Prostate gland (tissue), 2 donors: ENCODE results near the gene SYT14. TPM values are rescaled to one million over a fixed set of nuclear protein-coding genes. Genes with fewer than 3 reads are reported as not detected.

Source experiments
- DNase-seq: peaks from one replicate; pipeline ENCODE4 v3.0.0-alpha.2; 2019; ENCODE audit warnings: low spot score
- H3K27ac ChIP-seq, 2 donors: fragments of 200-600 bp; sonication (generic); 2 replicates each; pipeline ENCODE4 v1.5.1; 2017 to 2019
- H3K27me3 ChIP-seq: fragments of 200-600 bp; sonication (generic); replicated peaks from 2 replicates; pipeline ENCODE4 v1.5.1; 2019; ENCODE audit not compliant: insufficient read depth
- H3K36me3 ChIP-seq, 2 donors: fragments of 200-600 bp; sonication (generic); 1 replicate in 1 of 2; 2 replicates in 1 of 2; pipeline versions ENCODE4 v1.5.1 to v1.8.1; 2017 to 2019
- H3K4me1 ChIP-seq: fragments of 200-600 bp; sonication (generic); replicated peaks from 2 replicates; pipeline ENCODE4 v1.5.1; 2019
- H3K4me3 ChIP-seq, 2 donors: fragments of 200-600 bp; sonication (generic); 2 replicates each; pipeline ENCODE4 v1.5.1; 2017 to 2019
- H3K9me3 ChIP-seq: fragments of 200-600 bp; sonication (generic); 2 replicates; pipeline ENCODE4 v1.5.1; 2017
- CTCF ChIP-seq, 4 experiments: fragments of 200-600 bp in 2 of 4; fragments of 450-650 bp in 2 of 4; sonication (generic) in 2 of 4; IDR thresholded peaks; 1 replicate in 3 of 4; 2 replicates in 1 of 4; pipeline ENCODE4 v1.5.1; 2016 to 2019; ENCODE audit warnings: antibody characterized with exemption in 4 of 4, mild to moderate bottlenecking in 2 of 4, moderate library complexity in 2 of 4
- POLR2A ChIP-seq: fragments of 450-650 bp; IDR thresholded peaks from one replicate; pipeline ENCODE4 v1.6.1; 2016; ENCODE audit warnings: antibody characterized with exemption, mild to moderate bottlenecking
- POLR2AphosphoS5 ChIP-seq: sonication (generic); formaldehyde crosslinking; IDR thresholded peaks from one replicate; pipeline ENCODE4 v1.6.1; 2017; ENCODE audit warnings: antibody characterized with exemption
- WGBS: methylation state at CpG from one replicate; pipeline ENCODE4 v1.1.5; 2018; 5-methylcytosine and 5-hydroxymethylcytosine counted together
- intact Hi-C: fragments of 100-400 bp; cut with DNase I; formaldehyde crosslinking; loops from one replicate; pipeline ENCODE4 v1.14.2; 2022
- total RNA-seq, 2 donors: library from RNA; depleted of rRNA; stranded (reverse); fragments of >200 nt; gene quantifications; one replicate each; pipeline ENCODE4 v1.1.0, GENCODE V29; 2016

Gene SYT14
- total RNA-seq, 2 donors from 2014 or later = 0.41 to 6.0 TPM

- WGBS = 81% methylated on average over 2 of the region's 2 CpGs
- Histone ChIP-seq H3K27ac (no peak overlapping the region), H3K4me1 (no peaks in the 10 kb centered on the region), H3K9me3 (no peaks in the 10 kb centered on the region), H3K36me3 (no peaks in the 10 kb centered on the region), H3K27me3 (no peaks in the 10 kb centered on the region), H3K4me3 (no peak overlapping the region)
- intact Hi-C loops = no loop called here
- DNase-seq = no peak
- no peak for TF ChIP-seq CTCF (IDR thresholded peaks at IDR 0.05)
- TF ChIP-seq POLR2AphosphoS5 = no peak
- TF ChIP-seq POLR2A = no peak
Observed at GRCh38 chr1:210129759-210130158, 191.7 kb downstream of the SYT14 start.

- 48% methylated on average over 3 of the region's 3 CpGs for WGBS
- Histone ChIP-seq H3K27ac (no peak overlapping the region), H3K4me3 (no peak overlapping the region), H3K9me3 (no peaks in the 10 kb centered on the region), H3K4me1 (no peaks in the 10 kb centered on the region), H3K36me3 (no peaks in the 10 kb centered on the region), H3K27me3 (no peaks in the 10 kb centered on the region)
- DNase-seq = no peak
- intact Hi-C loops = no loop called here
- TF ChIP-seq POLR2A (no peak), POLR2AphosphoS5 (no peak), CTCF (IDR thresholded peaks at IDR 0.05) (no peak)
Observed at GRCh38 chr1:210132582-210132981, 194.6 kb downstream of the SYT14 start.

GRCh38 chr1:210143465-210144062, 205.5 kb downstream of the SYT14 start:
- intact Hi-C loops = loop anchor here (2.0 kb wide), 1 partner anchor 167 kb away; no protein-coding TSS in a partner anchor
- TF ChIP-seq POLR2A = no peak
- TF ChIP-seq CTCF (IDR thresholded peaks at IDR 0.05) = peak in 3 of 4 experiments; percentile 72 to 74 (median 72)
- no peak for TF ChIP-seq POLR2AphosphoS5
- no peaks in the 10 kb centered on the region for H3K27me3 ChIP-seq
- peak; percentile 53 for DNase-seq
- H3K4me1 ChIP-seq = no peaks in the 10 kb centered on the region
- H3K36me3 ChIP-seq = no peaks in the 10 kb centered on the region
- H3K27ac ChIP-seq = no peak overlapping the region
- WGBS = 35% methylated on average over 4 of the region's 4 CpGs
- H3K9me3 ChIP-seq = no peaks in the 10 kb centered on the region
- H3K4me3 ChIP-seq = no peak overlapping the region

GRCh38 chr1:210144736-210145135, 206.7 kb downstream of the SYT14 start:
- Histone ChIP-seq H3K9me3 (no peaks in the 10 kb centered on the region), H3K27ac (no peak overlapping the region), H3K4me1 (no peaks in the 10 kb centered on the region), H3K36me3 (no peaks in the 10 kb centered on the region), H3K4me3 (no peak overlapping the region), H3K27me3 (no peaks in the 10 kb centered on the region)
- intact Hi-C loops = loop anchor here (2.0 kb wide), 1 partner anchor 166 kb away; no protein-coding TSS in a partner anchor
- TF ChIP-seq POLR2A = no peak
- no peak for TF ChIP-seq CTCF (IDR thresholded peaks at IDR 0.05)
- TF ChIP-seq POLR2AphosphoS5 = no peak
- no peak for DNase-seq
- 77% methylated on average over 3 of the region's 3 CpGs for WGBS

GRCh38 chr1:210151052-210151672, 213.1 kb downstream of the SYT14 start:
- no peaks in the 10 kb centered on the region for H3K27me3 ChIP-seq
- no peaks in the 10 kb centered on the region for H3K36me3 ChIP-seq
- H3K9me3 ChIP-seq = no peaks in the 10 kb centered on the region
- TF ChIP-seq POLR2A (no peak), CTCF (IDR thresholded peaks at IDR 0.05) (no peak), POLR2AphosphoS5 (no peak)
- DNase-seq = no peak
- intact Hi-C loops = no loop called here
- no peaks in the 10 kb centered on the region for H3K4me1 ChIP-seq
- H3K27ac ChIP-seq = no peak overlapping the region
- no peak overlapping the region for H3K4me3 ChIP-seq
- 32% methylated on average over 3 of the region's 3 CpGs for WGBS
